Upper lobe of left lung (tissue), 4 donors: ENCODE results near the gene HS6ST2.

Experiments used
- EP300 ChIP-seq, 4 donors: sonication (generic); formaldehyde crosslinking; IDR thresholded peaks; one replicate each; pipeline ENCODE4 v1.5.1; 2017; ENCODE audit warnings: antibody characterized with exemption in 4 of 4, control low read depth in 2 of 4
- POLR2A ChIP-seq, 4 donors: fragments of 450-650 bp; IDR thresholded peaks; one replicate each; pipeline ENCODE4 v1.5.1; 2016 to 2017; ENCODE audit warnings: antibody characterized with exemption in 4 of 4, mild to moderate bottlenecking in 2 of 4
- TF ChIP-seq, protein P1 (sequence below), 6 experiments: fragments of 450-650 bp in 4 of 6; fragments of 200-600 bp in 2 of 6; sonication (generic) in 2 of 6; IDR thresholded peaks; one replicate each; pipeline ENCODE4 v1.5.1; 2016 to 2019; ENCODE audit warnings: antibody characterized with exemption in 6 of 6

DNA sequence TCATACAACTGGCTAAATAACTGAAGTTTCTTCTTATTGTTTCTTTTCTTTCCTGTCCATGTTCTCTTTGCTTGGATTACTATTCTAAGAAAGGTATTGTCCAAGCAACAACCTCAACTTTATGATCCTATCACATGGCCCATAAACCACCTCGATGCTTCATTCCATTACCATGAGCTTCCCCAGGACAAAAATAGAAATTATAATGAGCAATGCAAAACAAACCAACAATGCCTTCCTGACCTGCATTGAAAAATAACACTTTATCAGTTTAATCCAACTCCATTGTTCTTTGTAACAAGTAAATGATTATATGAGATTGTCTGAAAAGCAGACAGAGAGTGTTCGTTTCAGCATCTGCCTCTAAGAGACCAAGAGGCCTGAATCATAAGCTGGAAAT is 148.8 kb downstream of the HS6ST2 start:
- TF ChIP-seq, protein P1, sequence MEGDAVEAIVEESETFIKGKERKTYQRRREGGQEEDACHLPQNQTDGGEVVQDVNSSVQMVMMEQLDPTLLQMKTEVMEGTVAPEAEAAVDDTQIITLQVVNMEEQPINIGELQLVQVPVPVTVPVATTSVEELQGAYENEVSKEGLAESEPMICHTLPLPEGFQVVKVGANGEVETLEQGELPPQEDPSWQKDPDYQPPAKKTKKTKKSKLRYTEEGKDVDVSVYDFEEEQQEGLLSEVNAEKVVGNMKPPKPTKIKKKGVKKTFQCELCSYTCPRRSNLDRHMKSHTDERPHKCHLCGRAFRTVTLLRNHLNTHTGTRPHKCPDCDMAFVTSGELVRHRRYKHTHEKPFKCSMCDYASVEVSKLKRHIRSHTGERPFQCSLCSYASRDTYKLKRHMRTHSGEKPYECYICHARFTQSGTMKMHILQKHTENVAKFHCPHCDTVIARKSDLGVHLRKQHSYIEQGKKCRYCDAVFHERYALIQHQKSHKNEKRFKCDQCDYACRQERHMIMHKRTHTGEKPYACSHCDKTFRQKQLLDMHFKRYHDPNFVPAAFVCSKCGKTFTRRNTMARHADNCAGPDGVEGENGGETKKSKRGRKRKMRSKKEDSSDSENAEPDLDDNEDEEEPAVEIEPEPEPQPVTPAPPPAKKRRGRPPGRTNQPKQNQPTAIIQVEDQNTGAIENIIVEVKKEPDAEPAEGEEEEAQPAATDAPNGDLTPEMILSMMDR (IDR thresholded peaks at IDR 0.05): no peak
- TF ChIP-seq EP300 (IDR thresholded peaks at IDR 0.05) (no peak), POLR2A (IDR thresholded peaks at IDR 0.05) (no peak)
